Smooth muscle cell (in vitro differentiated cells): Measurements from ENCODE around the gene CPHXL2. TPM values are rescaled to one million over a fixed set of nuclear protein-coding genes. Genes with fewer than 3 reads are reported as not detected.

Experiments
- DNase-seq: peaks from one replicate; lab custom pipeline; 2025; ENCODE audit not compliant: unreplicated experiment; lab: John Stamatoyannopoulos, UW
- H2AFZ ChIP-seq: fragments of 200-600 bp; sonication (generic); 2 replicates; pipeline ENCODE4 v1.6.0; 2016; ENCODE audit warnings: antibody characterized with exemption, low read depth, mild to moderate bottlenecking
- H3F3A ChIP-seq: fragments of 200-600 bp; sonication (generic); 2 replicates; pipeline ENCODE4 v1.6.0; 2017; ENCODE audit warnings: antibody characterized with exemption, low read depth
- H3K27ac ChIP-seq: fragments of 200-600 bp; sonication (generic); 2 replicates; pipeline ENCODE4 v1.5.1; 2016; ENCODE audit warnings: low read depth, mild to moderate bottlenecking
- H3K27me3 ChIP-seq: fragments of 200-600 bp; sonication (generic); 2 replicates; pipeline ENCODE4 v1.6.1; 2016; ENCODE audit warnings: low read depth, mild to moderate bottlenecking
- H3K36me3 ChIP-seq: fragments of 200-600 bp; sonication (generic); 2 replicates; pipeline ENCODE4 v1.5.1; 2016; ENCODE audit warnings: low read depth
- H3K4me1 ChIP-seq: fragments of 200-600 bp; sonication (generic); 2 replicates; pipeline ENCODE4 v1.5.1; 2016; ENCODE audit warnings: low read depth
- H3K4me2 ChIP-seq: fragments of 200-600 bp; sonication (generic); 2 replicates; pipeline ENCODE4 v1.6.0; 2016; ENCODE audit warnings: mild to moderate bottlenecking
- H3K4me3 ChIP-seq: fragments of 200-600 bp; sonication (generic); 2 replicates; pipeline ENCODE4 v1.5.1; 2016; ENCODE audit warnings: mild to moderate bottlenecking
- H3K79me2 ChIP-seq: fragments of 200-600 bp; sonication (generic); 2 replicates; pipeline ENCODE4 v1.6.0; 2016; ENCODE audit warnings: low read depth, mild to moderate bottlenecking
- H3K9ac ChIP-seq: fragments of 200-600 bp; sonication (generic); 2 replicates; pipeline ENCODE4 v1.6.0; 2016; ENCODE audit warnings: low read depth
- H3K9me3 ChIP-seq: fragments of 200-600 bp; sonication (generic); replicated peaks from 2 replicates; pipeline ENCODE4 v1.5.1; 2016; ENCODE audit warnings: low read depth
- H4K20me1 ChIP-seq: fragments of 200-600 bp; sonication (generic); 2 replicates; pipeline ENCODE4 v1.6.0; 2016; ENCODE audit warnings: low read depth
- WGBS: methylation state at CpG from one replicate; pipeline ENCODE4 v1.1.7; 2016; ENCODE audit warnings: low lambda C conversion rate; 5-methylcytosine and 5-hydroxymethylcytosine counted together
- polyA plus RNA-seq: library from polyadenylated mRNA; unstranded; fragments of >200 nt; fragmentation: Nextera tagmentation; extraction: Ambion mirVana; gene quantifications from 2 replicates; pipeline ENCODE4 v1.2.1, GENCODE V29; 2016
- small RNA-seq: library from RNA; depleted of rRNA; stranded (forward); fragments of <200 nt; gene quantifications from one replicate; pipeline ENCODE3, GENCODE V24; 2014
- total RNA-seq: library from RNA; depleted of rRNA; stranded (reverse); fragments of >200 nt; gene quantifications from 2 replicates; pipeline ENCODE4 v1.2.3, GENCODE V29; 2014
- TF ChIP-seq, protein P1 (sequence below): fragments of 200-600 bp; sonication (generic); IDR thresholded peaks from 2 replicates; pipeline ENCODE4 v1.5.1; 2017; ENCODE audit warnings: borderline replicate concordance, mild to moderate bottlenecking, antibody characterized with exemption; ENCODE audit not compliant: insufficient read depth, poor library complexity, severe bottlenecking

The CPHXL2 gene
- total and polyA plus RNA-seq, 2 experiments from 2014 or later, result not detected

DNA sequence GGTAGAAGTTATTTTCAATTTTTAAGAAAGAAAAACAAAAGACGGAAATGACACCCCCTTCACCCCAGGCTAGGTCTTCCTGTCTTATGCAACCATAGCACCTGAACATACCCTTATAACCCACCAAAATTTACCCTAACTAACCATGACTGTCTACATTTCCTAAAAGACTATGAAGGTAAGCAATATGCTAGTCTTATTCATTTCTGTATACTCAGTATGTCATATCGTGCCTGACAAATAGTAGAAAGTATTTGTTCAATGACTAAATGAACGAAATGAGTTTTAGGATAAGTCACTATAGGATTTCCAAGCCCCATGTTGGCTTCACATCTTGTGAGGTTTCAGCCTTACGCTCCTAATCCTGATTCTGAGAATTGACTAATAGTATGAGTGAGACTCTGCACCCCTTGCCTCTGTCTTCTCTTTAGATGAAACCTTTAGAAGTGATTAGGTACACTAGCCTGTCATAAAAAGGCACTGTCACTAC is 60.2 kb downstream of the CPHXL2 start:
- Histone ChIP-seq H3K27ac (no peak overlapping the region), H3K4me1 (peaks cover 4% of the 10 kb centered on the region), H4K20me1 (no peaks in the 10 kb centered on the region), H3K4me2 (no peak overlapping the region), H3K79me2 (peaks cover 4% of the 10 kb centered on the region), H3K36me3 (peaks cover 16% of the 10 kb centered on the region), H3K27me3 (no peaks in the 10 kb centered on the region), H3K4me3 (no peak overlapping the region), H2AFZ (no peak overlapping the region), H3K9ac (no peak overlapping the region), H3F3A (no peaks in the 10 kb centered on the region), H3K9me3 (no peaks in the 10 kb centered on the region)
- no peak for DNase-seq
- WGBS, result 98% methylated on average over 4 of the region's 4 CpGs
- TF ChIP-seq, protein P1, sequence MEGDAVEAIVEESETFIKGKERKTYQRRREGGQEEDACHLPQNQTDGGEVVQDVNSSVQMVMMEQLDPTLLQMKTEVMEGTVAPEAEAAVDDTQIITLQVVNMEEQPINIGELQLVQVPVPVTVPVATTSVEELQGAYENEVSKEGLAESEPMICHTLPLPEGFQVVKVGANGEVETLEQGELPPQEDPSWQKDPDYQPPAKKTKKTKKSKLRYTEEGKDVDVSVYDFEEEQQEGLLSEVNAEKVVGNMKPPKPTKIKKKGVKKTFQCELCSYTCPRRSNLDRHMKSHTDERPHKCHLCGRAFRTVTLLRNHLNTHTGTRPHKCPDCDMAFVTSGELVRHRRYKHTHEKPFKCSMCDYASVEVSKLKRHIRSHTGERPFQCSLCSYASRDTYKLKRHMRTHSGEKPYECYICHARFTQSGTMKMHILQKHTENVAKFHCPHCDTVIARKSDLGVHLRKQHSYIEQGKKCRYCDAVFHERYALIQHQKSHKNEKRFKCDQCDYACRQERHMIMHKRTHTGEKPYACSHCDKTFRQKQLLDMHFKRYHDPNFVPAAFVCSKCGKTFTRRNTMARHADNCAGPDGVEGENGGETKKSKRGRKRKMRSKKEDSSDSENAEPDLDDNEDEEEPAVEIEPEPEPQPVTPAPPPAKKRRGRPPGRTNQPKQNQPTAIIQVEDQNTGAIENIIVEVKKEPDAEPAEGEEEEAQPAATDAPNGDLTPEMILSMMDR, result no peak

DNA sequence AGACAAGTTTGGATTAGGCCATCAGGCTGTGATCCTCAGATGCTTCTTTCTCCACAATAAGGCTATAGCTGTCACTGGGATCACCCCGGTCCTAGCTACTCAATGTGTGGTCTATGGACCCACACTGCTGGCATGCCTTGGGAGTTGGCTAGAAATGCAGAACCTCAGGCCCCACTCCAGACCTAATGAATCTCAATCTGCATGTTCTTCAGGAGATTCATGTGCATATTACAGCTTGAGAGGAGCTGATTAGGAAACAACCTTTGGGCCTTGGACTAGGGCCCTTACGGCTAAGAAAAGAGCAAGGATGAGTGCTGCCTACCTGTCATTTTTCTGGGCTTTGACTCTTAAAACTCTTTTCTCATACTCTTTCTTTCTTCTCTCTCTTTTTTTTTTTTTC is 61.2 kb downstream of the CPHXL2 start:
- no peaks in the 10 kb centered on the region for H3K4me1 ChIP-seq
- TF ChIP-seq, protein P1, result no peak
- no peak for DNase-seq
- peaks cover 16% of the 10 kb centered on the region for H3K36me3 ChIP-seq
- no peaks in the 10 kb centered on the region for H4K20me1 ChIP-seq
- H3K9me3 ChIP-seq, result no peaks in the 10 kb centered on the region
- H3K27ac ChIP-seq, result no peak overlapping the region
- H2AFZ ChIP-seq, result no peak overlapping the region
- H3K27me3 ChIP-seq, result no peaks in the 10 kb centered on the region
- WGBS, result 100% methylated on average over 2 of the region's 2 CpGs
- no peaks in the 10 kb centered on the region for H3F3A ChIP-seq
- no peak overlapping the region for H3K4me3 ChIP-seq
- no peaks in the 10 kb centered on the region for H3K79me2 ChIP-seq
- H3K4me2 ChIP-seq, result no peak overlapping the region
- H3K9ac ChIP-seq, result no peak overlapping the region

- Histone ChIP-seq H3K27ac (no peak overlapping the region), H3K4me1 (no peaks in the 10 kb centered on the region), H3K4me2 (no peak overlapping the region), H3K4me3 (no peak overlapping the region), H3K27me3 (no peaks in the 10 kb centered on the region), H3K36me3 (peaks cover 16% of the 10 kb centered on the region), H4K20me1 (no peaks in the 10 kb centered on the region), H3K9me3 (no peaks in the 10 kb centered on the region), H3K79me2 (no peaks in the 10 kb centered on the region), H3F3A (no peaks in the 10 kb centered on the region), H3K9ac (no peak overlapping the region), H2AFZ (no peak overlapping the region)
- WGBS, result 96% methylated on average over 4 of the region's 4 CpGs
- no peak for DNase-seq
- TF ChIP-seq, protein P1, result no peak
Observed at GRCh38 chr16:75614066-75614897, 62.5 kb downstream of the CPHXL2 start.

Small RNA genes lying within 50 kb of the gene (small RNA-seq; reads per million reads assigned to genes)
- gene RN7SL520P, result not detected

Other genes with a start within 250 kb of the CPHXL2 start
- gene CFDP1, start 243.5 kb downstream of the CPHXL2 start, total RNA-seq, result 59.0 and 87.3 TPM in 2 replicates
- 81.5 and 91.0 TPM in 2 replicates for gene CFDP1, start 243.5 kb downstream of the CPHXL2 start, polyA plus RNA-seq
- gene TMEM170A, start 212.3 kb downstream of the CPHXL2 start, total RNA-seq, result 12.9 and 25.4 TPM in 2 replicates
- 10.0 and 17.9 TPM in 2 replicates for gene TMEM170A, start 212.3 kb downstream of the CPHXL2 start, polyA plus RNA-seq
- gene CHST6, start 181.6 kb downstream of the CPHXL2 start, total RNA-seq, result 2.0 and 8.3 TPM in 2 replicates
- gene CHST6, start 181.6 kb downstream of the CPHXL2 start, polyA plus RNA-seq, result 1.6 and 2.6 TPM in 2 replicates
- not detected in 2 replicates for gene CHST5, start 140.9 kb downstream of the CPHXL2 start, total RNA-seq
- gene CHST5, start 140.9 kb downstream of the CPHXL2 start, polyA plus RNA-seq, result 0.35 TPM in 1 of 2 replicates, not detected in the other
- gene TMEM231, start 120.8 kb downstream of the CPHXL2 start, total RNA-seq, result 11.8 and 20.9 TPM in 2 replicates
- 13.4 and 17.0 TPM in 2 replicates for gene TMEM231, start 120.8 kb downstream of the CPHXL2 start, polyA plus RNA-seq
- 89.9 and 90.6 TPM in 2 replicates for gene GABARAPL2, start 110.6 kb downstream of the CPHXL2 start, total RNA-seq
- 172 and 189 TPM in 2 replicates for gene GABARAPL2, start 110.6 kb downstream of the CPHXL2 start, polyA plus RNA-seq
- gene ADAT1, start 53.7 kb downstream of the CPHXL2 start, total RNA-seq, result 27.8 and 35.9 TPM in 2 replicates
- 13.4 and 19.5 TPM in 2 replicates for gene ADAT1, start 53.7 kb downstream of the CPHXL2 start, polyA plus RNA-seq
- gene KARS1, start 29.3 kb downstream of the CPHXL2 start, total RNA-seq, result 98.8 and 108 TPM in 2 replicates
- gene KARS1, start 29.3 kb downstream of the CPHXL2 start, polyA plus RNA-seq, result 101 and 109 TPM in 2 replicates
- 51.0 and 56.6 TPM in 2 replicates for gene TERF2IP, start 29.2 kb downstream of the CPHXL2 start, total RNA-seq
- gene TERF2IP, start 29.2 kb downstream of the CPHXL2 start, polyA plus RNA-seq, result 83.0 and 86.6 TPM in 2 replicates
- not detected in 2 replicates for gene DUXB, start 24.5 kb upstream of the CPHXL2 start, total RNA-seq
- not detected in 2 replicates for gene DUXB, start 24.5 kb upstream of the CPHXL2 start, polyA plus RNA-seq
- gene CPHXL, start 49.5 kb upstream of the CPHXL2 start, total RNA-seq, result not detected in 2 replicates
- not detected in 2 replicates for gene CPHXL, start 49.5 kb upstream of the CPHXL2 start, polyA plus RNA-seq